ENCODE data around the gene ACTL10.

ACTL10 gene

GRCh38 chr20:33663161-33664084, 3.3 kb upstream of the ACTL10 start:
- peak in 1 of 2 experiments; percentile 29 for DNase-seq (ENCODE audit: low read depth in 2 of 2)

DNA sequence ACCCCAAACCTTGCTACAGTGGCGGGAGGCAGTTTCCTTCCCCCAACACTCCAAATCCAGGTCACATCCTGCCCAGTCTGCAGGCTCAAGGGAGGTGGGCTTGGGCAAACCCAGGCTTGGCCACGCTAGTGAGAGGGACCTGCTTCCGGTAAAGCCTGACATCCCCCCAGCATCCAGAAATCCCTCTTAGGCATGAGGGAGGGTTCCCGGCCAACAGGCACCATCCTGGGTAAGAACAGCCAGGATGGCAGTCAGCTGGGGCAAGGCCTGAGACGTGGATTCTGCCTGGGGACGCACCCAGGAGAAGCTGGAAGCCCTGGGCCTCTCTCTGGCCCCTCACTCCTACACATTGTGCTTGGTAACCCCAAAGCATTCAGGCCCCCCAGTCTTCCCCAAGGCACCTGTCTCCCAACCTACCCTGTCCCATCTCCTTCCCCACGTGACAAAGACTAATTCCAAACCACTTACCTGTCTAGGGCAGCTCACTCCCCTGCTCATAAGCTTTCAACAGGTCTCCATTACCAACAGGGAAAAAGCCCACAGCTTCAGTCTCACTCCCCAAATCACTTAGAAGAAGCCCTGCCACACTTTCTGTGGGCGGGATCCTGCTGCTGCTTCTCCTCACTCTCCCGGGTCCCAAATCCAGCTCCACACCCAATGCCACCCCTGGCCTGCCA, 2.5 kb upstream of the ACTL10 start:
- DNase-seq (ENCODE audit: low read depth in 2 of 2): no peak

DNA sequence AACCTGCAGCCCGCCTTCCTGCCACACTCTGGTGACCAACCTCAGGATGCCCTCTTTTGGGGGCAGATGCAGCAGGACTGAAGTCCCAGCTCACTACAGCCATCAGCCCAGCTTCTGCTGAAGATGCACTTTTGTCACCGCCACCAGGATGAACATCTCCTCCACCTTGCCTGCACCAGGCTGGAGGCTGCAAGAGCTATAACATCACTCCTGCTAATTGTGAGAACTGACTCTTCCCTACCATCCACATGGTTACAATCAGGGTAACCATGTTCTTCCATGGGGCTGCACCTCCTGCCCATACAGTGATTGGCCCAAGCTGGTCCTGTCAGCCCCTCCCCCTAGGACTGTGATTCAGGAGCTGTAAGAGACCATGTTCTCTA, 2.0 kb upstream of the ACTL10 start:
- DNase-seq (ENCODE audit: low read depth in 2 of 2): no peak

DNA sequence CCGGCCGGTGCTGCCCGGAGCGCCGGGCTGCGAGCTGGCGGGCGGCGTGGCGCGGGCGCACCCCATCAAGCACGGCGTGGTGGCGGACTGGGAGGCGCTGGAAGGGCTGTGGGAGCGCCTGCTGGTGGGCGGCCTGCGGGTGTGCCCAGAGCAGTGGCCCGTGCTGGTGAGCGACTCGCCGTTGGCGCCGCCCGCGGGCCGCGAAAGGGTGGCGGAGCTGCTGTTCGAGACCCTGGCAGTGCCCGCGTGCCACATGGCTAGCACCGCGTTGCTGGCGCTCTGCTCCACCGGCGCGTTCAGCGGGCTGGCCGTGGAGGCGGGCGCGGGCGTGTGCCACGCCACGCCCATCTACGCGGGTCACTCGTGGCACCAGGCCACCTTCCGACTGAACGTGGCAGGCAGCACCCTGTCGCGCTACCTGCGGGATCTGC, 517 bp downstream of the ACTL10 start:
- no peak for DNase-seq (ENCODE audit: low read depth in 2 of 2)

DNA sequence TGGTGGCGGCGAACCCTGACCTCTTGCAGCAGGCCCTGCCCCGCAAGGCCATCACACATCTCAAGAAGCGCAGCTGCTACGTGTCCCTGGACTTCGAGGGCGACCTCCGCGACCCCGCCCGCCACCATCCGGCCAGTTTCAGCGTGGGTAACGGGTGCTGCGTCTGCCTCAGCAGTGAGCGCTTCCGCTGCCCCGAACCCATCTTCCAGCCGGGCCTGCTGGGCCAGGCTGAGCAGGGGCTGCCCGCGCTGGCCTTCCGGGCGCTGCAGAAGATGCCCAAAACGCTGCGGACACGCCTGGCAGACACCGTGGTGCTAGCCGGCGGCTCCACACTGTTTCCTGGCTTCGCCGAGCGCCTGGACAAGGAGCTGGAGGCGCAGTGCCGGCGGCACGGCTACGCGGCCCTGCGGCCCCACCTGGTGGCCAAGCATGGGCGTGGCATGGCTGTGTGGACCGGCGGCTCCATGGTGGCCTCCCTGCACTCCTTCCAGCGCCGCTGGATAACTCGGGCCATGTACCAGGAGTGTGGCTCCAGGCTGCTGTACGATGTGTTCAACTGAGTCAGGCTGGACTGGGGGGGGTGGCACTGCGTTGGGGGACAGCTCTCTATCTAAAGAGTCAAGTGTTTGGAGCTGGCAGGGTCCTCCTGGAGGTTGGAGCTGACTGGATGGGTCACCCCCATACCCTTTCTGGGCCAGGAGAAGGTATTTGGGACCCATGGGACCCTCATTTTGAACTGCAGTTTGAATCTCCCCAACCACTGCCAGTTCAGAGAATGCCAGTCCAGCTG, 1.1 kb downstream of the ACTL10 start:
- DNase-seq (ENCODE audit: low read depth in 2 of 2): peak in 1 of 2 experiments; percentile 30

- DNase-seq (ENCODE audit: low read depth in 2 of 2): no peak
Measured at GRCh38 chr20:33668466-33669155, 1.9 kb downstream of the ACTL10 start.

DNA sequence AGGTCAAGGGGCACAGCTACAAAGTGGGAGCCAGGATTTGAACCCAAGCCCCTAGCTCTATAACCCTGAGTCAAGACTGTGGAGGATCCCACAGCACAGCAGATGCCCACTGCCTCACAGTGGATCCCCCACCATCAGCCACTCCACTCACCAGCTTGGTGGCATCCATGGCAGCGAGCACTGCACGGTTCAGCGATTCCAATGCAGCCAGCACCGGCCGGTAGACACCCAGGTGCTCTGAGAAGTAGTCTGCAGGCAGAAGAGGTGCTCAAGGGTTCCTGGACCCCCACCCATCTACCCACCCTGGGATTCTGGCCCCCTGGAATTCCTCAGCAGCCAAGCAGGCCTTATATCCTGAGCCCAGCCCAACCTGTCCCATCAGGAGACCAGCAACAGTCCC, 2.5 kb downstream of the ACTL10 start:
- DNase-seq (ENCODE audit: low read depth in 2 of 2): no peak

- DNase-seq (ENCODE audit: low read depth in 2 of 2): no peak
Measured at GRCh38 chr20:33669873-33670640, 3.3 kb downstream of the ACTL10 start.

DNA sequence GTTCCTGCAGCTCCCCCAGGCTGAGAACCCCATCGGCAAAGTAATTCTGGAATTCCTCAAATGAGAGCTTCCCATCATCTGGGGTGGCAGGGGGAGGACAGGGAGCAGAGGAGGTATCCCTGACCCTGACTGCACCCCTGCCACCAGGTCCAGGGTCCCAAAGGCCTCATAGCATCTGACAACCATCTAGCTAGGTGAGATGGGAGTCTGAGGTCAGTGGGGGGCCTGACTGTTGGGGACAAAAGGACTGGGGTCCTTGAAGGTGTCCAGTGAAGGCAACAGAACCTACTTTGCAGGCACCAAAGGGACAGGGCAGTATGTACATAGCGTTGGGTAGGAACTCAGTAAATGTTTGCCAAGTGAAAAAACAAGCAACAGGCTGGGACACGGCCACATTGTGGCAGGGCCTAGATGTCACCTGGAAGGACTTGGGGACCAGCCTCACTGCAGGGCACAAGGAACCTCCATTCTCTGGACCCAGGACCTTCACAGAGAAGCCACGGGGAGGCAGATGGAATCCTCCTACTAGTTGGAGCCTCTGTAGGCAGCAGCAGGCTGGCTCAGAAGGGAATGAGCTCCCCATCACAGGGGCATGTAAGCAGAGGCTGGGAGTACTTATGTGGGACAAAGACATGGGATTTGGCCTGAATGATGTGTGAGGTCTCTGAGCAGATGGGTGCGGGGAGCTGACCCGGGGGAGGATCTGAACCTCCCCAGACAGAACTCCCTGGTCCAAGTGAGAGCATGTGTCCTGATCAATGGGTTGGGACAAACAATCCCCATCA, 4.2 kb downstream of the ACTL10 start:
- DNase-seq (ENCODE audit: low read depth in 2 of 2): no peak

DNA sequence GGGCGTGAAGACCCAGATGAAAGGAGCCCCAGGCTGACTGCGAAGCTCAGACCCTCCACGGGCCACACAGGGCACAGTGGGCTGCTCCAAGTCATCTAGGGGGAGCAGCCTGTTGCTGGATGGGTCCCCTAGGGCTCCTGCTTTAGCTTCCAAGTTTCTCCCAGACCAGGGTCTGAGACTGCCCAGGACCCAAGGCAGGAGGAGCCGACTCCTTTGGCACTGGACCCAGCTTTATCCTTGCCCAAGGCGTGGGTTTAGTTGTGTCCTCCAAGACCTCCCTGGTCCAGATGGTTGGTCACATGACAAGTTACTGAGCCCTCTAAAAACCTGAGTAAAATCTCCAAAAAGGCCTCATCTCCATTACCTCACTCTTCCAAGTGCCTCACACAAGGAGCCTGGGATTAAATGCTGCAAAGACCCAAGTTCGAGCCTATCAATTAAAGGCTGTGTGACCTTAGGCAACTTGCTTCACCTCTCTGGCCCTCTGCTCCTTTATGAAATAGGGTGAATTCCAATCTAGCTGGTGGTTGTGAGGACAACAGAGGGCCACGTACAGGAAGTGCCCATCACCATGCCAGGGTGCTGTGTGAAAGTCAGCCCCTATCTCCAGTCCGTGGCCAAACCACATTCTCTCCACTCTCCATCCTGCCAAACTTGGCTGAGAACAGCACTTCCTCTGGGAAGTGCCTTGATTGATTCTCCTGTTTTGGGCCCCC, 5.0 kb downstream of the ACTL10 start:
- DNase-seq (ENCODE audit: low read depth in 2 of 2): no peak

DNA sequence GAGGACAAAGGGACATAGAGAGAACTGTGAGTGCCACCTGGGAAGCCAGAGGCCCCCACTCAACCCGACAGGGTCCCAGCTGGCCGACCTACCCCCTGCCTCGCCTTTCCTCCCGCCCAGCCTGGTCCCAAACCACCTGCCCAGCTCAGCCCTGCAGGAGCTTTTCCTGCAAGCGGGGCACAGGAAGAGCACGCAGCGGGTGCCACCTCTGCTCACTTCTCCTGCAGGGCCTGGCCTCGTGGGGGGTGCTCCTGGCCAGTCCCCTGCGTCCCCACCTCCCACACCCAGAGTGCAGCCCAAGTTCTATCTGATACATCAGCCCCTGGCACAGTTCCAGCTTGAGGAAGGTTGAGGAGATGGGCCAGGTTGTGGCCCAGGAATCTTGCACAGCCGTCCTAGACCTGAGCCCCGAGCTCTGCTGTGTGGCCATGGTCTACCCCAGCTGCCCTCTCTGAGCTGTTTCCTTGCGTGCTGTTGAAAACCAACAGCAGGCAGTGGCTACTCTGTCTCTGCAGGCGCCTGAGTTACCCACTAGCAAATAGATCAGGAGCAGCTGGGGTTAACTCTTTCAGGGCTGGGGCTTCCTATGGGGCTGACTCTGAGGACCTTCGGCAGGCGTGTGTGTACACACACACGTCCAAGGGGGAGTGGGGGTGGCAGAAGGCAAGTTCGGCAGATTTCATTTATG, 5.8 kb downstream of the ACTL10 start:
- DNase-seq (ENCODE audit: low read depth in 2 of 2): no peak

DNA sequence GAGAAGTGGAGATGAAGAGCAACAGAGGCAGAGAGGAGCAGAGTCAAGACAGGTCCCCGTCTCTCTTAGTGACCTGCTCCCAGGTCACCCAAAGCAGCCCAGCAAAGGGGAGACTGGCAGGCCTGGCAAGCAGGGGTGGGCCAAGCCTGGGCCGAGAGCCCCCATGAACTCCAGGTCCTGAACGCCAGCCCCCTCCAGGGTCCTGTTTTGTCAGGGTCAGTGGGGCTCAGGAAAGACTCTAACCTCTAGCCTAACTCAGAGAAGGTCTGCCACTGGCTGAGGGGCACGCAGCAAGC, 6.3 kb downstream of the ACTL10 start:
- no peak for DNase-seq (ENCODE audit: low read depth in 2 of 2)

DNA sequence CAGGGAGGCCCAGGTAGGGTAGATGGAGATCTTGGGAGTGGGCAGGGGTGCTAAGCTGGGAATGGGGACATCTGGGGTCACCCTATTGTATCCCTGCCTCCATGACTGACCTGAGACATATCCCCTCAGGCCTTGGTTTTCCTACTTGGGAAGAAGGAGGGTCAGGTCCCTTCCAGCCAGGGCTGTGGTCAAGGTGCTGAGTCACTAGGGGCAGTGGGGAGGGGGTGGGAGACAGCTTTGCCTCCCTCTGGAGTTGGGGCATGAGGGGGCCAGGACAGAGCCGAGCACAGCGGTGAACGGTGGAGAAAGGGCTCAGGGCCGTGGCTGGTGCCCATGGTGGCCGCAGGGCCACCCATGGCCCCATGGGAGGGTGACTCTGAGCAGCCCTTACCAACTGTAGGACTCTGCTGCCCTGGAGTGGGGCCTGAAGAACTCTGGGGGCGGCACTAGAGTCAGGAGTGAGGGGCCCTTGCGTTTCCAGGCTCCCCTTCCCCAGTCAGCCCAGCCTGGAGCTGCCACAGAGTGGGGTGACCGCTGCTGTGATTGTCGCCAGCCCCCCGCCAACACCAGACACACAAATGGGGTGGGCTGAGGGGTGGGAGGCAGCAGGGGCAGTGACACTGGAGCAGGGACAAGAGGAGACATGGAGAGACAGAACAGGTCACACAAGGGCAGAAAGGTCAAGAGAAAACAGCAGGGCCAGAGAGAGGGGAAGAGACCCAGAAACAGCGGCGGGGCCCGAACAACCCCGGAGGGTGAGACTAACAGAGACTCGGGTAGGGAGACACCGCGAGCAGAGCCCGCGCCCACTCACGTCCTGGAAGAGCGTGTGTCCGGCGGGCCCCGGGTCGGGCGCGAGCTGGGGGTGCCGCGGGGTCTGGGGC, 6.9 kb downstream of the ACTL10 start:
- no peak for DNase-seq (ENCODE audit: low read depth in 2 of 2)

- DNase-seq (ENCODE audit: low read depth in 2 of 2): peak; percentile 41 to 49
Measured at GRCh38 chr20:33674294-33675135, 7.8 kb downstream of the ACTL10 start, which contains the start of gene NECAB3. TSS of gene NECAB3 (minus strand) at chr20:33674428. CDS start at chr20:33674352, 76 bp downstream.

DNA sequence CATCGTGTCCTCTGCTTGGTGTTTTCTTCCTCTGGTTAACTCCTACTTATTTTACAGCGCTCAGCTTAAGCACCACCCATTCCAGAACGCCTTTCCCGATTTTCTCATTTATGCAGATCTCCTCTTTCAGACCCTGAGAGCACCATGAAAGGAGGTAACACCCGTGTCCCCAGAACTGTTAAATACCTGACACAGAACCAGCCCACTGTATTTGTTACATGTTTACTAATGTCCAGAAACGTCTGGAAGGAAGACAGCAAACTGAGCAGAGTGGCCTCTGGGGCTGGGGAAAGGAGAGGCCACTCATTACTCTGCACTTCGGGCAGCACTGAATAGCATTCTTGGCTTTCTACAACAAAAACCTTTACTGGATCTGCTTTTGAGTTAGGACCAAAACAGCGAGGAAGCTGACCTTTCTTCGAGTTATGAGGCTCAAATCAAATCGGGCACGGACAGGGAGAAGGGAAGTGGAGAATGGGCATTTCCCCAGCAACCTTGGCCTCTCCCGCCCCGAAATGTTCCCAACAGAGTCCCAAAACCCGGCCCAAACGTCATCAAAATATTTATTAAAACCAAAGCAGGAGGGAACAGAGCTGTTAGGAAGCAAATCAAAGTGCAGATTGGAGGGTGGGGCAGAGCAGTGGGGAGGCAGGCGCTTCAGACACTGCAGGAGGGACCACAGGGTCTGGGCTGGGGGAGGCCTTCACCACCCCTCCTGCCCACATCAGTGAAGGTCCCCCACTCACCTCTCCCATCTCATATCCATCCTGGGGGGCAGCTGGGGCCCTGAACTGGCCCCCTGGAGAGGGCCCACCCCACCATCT, 8.6 kb downstream of the ACTL10 start:
- no peak for DNase-seq (ENCODE audit: low read depth in 2 of 2)

GRCh38 chr20:33676121-33676520, 9.4 kb downstream of the ACTL10 start:
- DNase-seq (ENCODE audit: low read depth in 2 of 2): no peak
